GM18519 (cell line): ENCODE measurements around the gene C2orf74.
A peak's percentile ranks its signal among the peaks of the same experiment; 100 is the strongest.
"Not testable (repeated sequence)": the region's sequence is repeated elsewhere in the genome, so short reads cannot be mapped to it uniquely, and the experiment has no call there.

ENCODE experiments used
- ATAC-seq: cut with Tn5 transposase; IDR thresholded peaks from one replicate; pipeline ENCODE4 v1.9.1; 2021; ENCODE audit warnings: mild to moderate bottlenecking, moderate library complexity; ENCODE audit not compliant: unreplicated experiment, low FRiP score

The C2orf74 gene

GRCh38 chr2:61172671-61173070 lies 10.7 kb downstream of the C2orf74 start:
- no peak for ATAC-seq

- no peak for ATAC-seq
These were observed 11.1 kb downstream of the C2orf74 start for GRCh38 chr2:61173116-61173515.

GRCh38 chr2:61175036-61175435 lies 13.0 kb downstream of the C2orf74 start:
- ATAC-seq = no peak

- ATAC-seq = peak; percentile 57
These were observed 15.1 kb downstream of the C2orf74 start for GRCh38 chr2:61176755-61177726.

GRCh38 chr2:61177727-61178549 lies 15.9 kb downstream of the C2orf74 start:
- no peak for ATAC-seq

GRCh38 chr2:61178603-61179545 lies 16.9 kb downstream of the C2orf74 start:
- no peak for ATAC-seq

- ATAC-seq = no peak
These were observed 18.0 kb downstream of the C2orf74 start for GRCh38 chr2:61179701-61180639.

- ATAC-seq = no peak
These were observed 18.7 kb downstream of the C2orf74 start for GRCh38 chr2:61180686-61181085.

GRCh38 chr2:61181382-61182058 lies 19.5 kb downstream of the C2orf74 start:
- no peak for ATAC-seq

- ATAC-seq = no peak
These were observed 20.0 kb downstream of the C2orf74 start for GRCh38 chr2:61182059-61182383.

GRCh38 chr2:61183795-61184194 lies 21.8 kb downstream of the C2orf74 start:
- ATAC-seq = no peak

- no peak for ATAC-seq
These were observed 22.3 kb downstream of the C2orf74 start for GRCh38 chr2:61184263-61184662.

GRCh38 chr2:61185231-61185728 lies 23.3 kb downstream of the C2orf74 start:
- ATAC-seq = no peak

GRCh38 chr2:61187085-61187484 lies 25.1 kb downstream of the C2orf74 start:
- no peak for ATAC-seq

GRCh38 chr2:61193670-61194561 lies 31.9 kb downstream of the C2orf74 start:
- no peak for ATAC-seq

GRCh38 chr2:61194646-61195045 lies 32.7 kb downstream of the C2orf74 start:
- not testable (repeated sequence) for ATAC-seq

- ATAC-seq = no peak
These were observed 34.7 kb downstream of the C2orf74 start for GRCh38 chr2:61196671-61197070.

- ATAC-seq = no peak
These were observed 43.1 kb downstream of the C2orf74 start for GRCh38 chr2:61205132-61205531.
